H1 (cell line): ENCODE results near the gene CENPC. TPM values are rescaled to one million over a fixed set of nuclear protein-coding genes. Genes with fewer than 3 reads are reported as not detected.

Source experiments
- CTCF ChIA-PET: fragments of 300-600 bp; sonication (Branson Sonifier 250); formaldehyde crosslinking; loops from one replicate; lab custom pipeline; 2021; ENCODE audit not compliant: partially characterized antibody; lab: Charles Lee
- POLR2A ChIA-PET: fragments of 300-600 bp; sonication (Branson Sonifier 250); formaldehyde crosslinking; loops from one replicate; lab custom pipeline; 2021; ENCODE audit warnings: inconsistent platforms; ENCODE audit not compliant: partially characterized antibody; lab: Charles Lee
- DNase-seq, 2 experiments: peaks; one replicate each; pipeline versions ENCODE4 v3.0.0 to v3.0.0-alpha.2; 2010 to 2022; ENCODE audit warnings: low spot score in 2 of 2, low read depth in 1 of 2, mixed read lengths in 1 of 2
- FAIRE-seq: peaks from 2 replicates; lab custom pipeline; 2011; peaks lifted over from hg19 to GRCh38; lab: Jason Lieb, UNC
- H2AFZ ChIP-seq: 2 replicates; pipeline ENCODE4 v1.8.1; 2012; ENCODE audit warnings: low read length, inconsistent platforms
- H2AK5ac ChIP-seq: 2 replicates; pipeline ENCODE4 v1.6.1; 2013; ENCODE audit warnings: low read depth, low read length
- H2BK120ac ChIP-seq: replicated peaks from 2 replicates; pipeline ENCODE3; 2013; ENCODE audit warnings: low read depth, low read length, inconsistent platforms
- H2BK12ac ChIP-seq: 2 replicates; pipeline ENCODE4 v1.6.1; 2013; ENCODE audit warnings: low read depth, low read length
- H2BK15ac ChIP-seq: 2 replicates; pipeline ENCODE4 v1.6.1; 2013; ENCODE audit warnings: low read length
- H2BK20ac ChIP-seq: 2 replicates; pipeline ENCODE4 v1.6.1; 2013; ENCODE audit warnings: low read length
- H2BK5ac ChIP-seq: 2 replicates; pipeline ENCODE4 v1.6.1; 2013; ENCODE audit warnings: low read depth, low read length
- H3K14ac ChIP-seq: 2 replicates; pipeline ENCODE4 v1.6.1; 2013; ENCODE audit warnings: inconsistent platforms; ENCODE audit not compliant: insufficient read length
- H3K18ac ChIP-seq: 2 replicates; pipeline ENCODE4 v1.6.1; 2013; ENCODE audit warnings: low read length; ENCODE audit errors: extremely low read depth
- H3K23ac ChIP-seq: 2 replicates; pipeline ENCODE4 v1.6.1; 2013; ENCODE audit warnings: inconsistent platforms; ENCODE audit not compliant: insufficient read length
- H3K23me2 ChIP-seq: 2 replicates; pipeline ENCODE4 v1.6.1; 2013; ENCODE audit warnings: low read depth, low read length
- H3K27ac ChIP-seq: 2 replicates; pipeline ENCODE4 v1.6.1; 2011; ENCODE audit warnings: low read depth, low read length, inconsistent platforms
- H3K27me3 ChIP-seq, 4 experiments: replicated peaks in 1 of 4; 1 replicate in 1 of 4; 2 replicates in 3 of 4; pipeline versions ENCODE4 v1.6.1 to v1.8.1; 2011 to 2013; ENCODE audit warnings: low read length in 3 of 4, mild to moderate bottlenecking in 3 of 4, inconsistent platforms in 2 of 4, mixed read lengths in 2 of 4, moderate library complexity in 1 of 4; ENCODE audit not compliant: control insufficient read depth in 3 of 4, insufficient read depth in 3 of 4; ENCODE audit errors: extremely low read depth in 1 of 4
- H3K36me3 ChIP-seq, 4 experiments: 2 replicates each; pipeline versions ENCODE4 v1.6.1 to v1.8.1; 2011 to 2013; ENCODE audit warnings: mild to moderate bottlenecking in 4 of 4, low read length in 3 of 4, moderate library complexity in 2 of 4, control low read depth in 1 of 4, inconsistent platforms in 1 of 4; ENCODE audit not compliant: insufficient read depth in 4 of 4, control insufficient read depth in 2 of 4
- H3K4ac ChIP-seq: replicated peaks from 2 replicates; pipeline ENCODE3; 2013; ENCODE audit warnings: low read length, low read depth, mixed read lengths, inconsistent platforms; ENCODE audit not compliant: insufficient read length
- H3K4me1 ChIP-seq, 4 experiments: replicated peaks in 1 of 4; 1 replicate in 1 of 4; 2 replicates in 3 of 4; pipeline versions ENCODE4 v1.6.1 to v1.8.1; 2011 to 2013; ENCODE audit warnings: low read length in 3 of 4, inconsistent platforms in 2 of 4, mixed read lengths in 1 of 4; ENCODE audit not compliant: insufficient read depth in 4 of 4, control insufficient read depth in 3 of 4
- H3K4me2 ChIP-seq, 2 experiments: 2 replicates each; pipeline versions ENCODE4 v1.6.1 to v1.8.1; 2011 to 2013; ENCODE audit warnings: low read depth in 2 of 2, low read length in 2 of 2, control low read depth in 1 of 2, inconsistent platforms in 1 of 2, mild to moderate bottlenecking in 1 of 2; ENCODE audit not compliant: insufficient read depth in 1 of 2
- H3K4me3 ChIP-seq, 4 experiments: fragments of 200-600, 300-600 bp in 1 of 4; sonication (generic), shearing (Covaris generic), sonication (Bioruptor Twin) in 1 of 4; 2 replicates each; pipeline versions ENCODE4 v1.5.1 to v1.8.1; 2011 to 2016; ENCODE audit warnings: low read length in 4 of 4, low read depth in 3 of 4, control low read depth in 2 of 4, inconsistent platforms in 2 of 4, mild to moderate bottlenecking in 2 of 4, mixed read lengths in 1 of 4, moderate library complexity in 1 of 4; ENCODE audit not compliant: insufficient read depth in 2 of 4; ENCODE audit errors: extremely low read depth in 1 of 4
- H3K56ac ChIP-seq: replicated peaks from 2 replicates; pipeline ENCODE3; 2013; ENCODE audit warnings: low read depth, mild to moderate bottlenecking, mixed read lengths, low read length, inconsistent platforms; ENCODE audit not compliant: insufficient read length
- H3K79me1 ChIP-seq: 2 replicates; pipeline ENCODE4 v1.6.1; 2013; ENCODE audit warnings: low read depth, low read length, control low read depth
- H3K79me2 ChIP-seq, 2 experiments: 2 replicates each; pipeline versions ENCODE4 v1.6.1 to v1.8.1; 2012 to 2013; ENCODE audit warnings: low read length in 2 of 2, mild to moderate bottlenecking in 2 of 2, inconsistent platforms in 1 of 2; ENCODE audit not compliant: insufficient read depth in 2 of 2, control insufficient read depth in 1 of 2
- H3K9ac ChIP-seq, 4 experiments: replicated peaks in 1 of 4; 1 replicate in 1 of 4; 2 replicates in 3 of 4; pipeline versions ENCODE4 v1.6.1 to v1.8.1; 2011 to 2013; ENCODE audit warnings: low read depth in 3 of 4, low read length in 3 of 4, control low read depth in 2 of 4, mild to moderate bottlenecking in 2 of 4, moderate library complexity in 2 of 4, inconsistent platforms in 1 of 4; ENCODE audit errors: extremely low read depth in 1 of 4
- H3K9me3 ChIP-seq, 2 experiments: 2 replicates each; pipeline versions ENCODE4 v1.6.1 to v1.8.1; 2012 to 2013; ENCODE audit warnings: mild to moderate bottlenecking in 2 of 2, moderate library complexity in 2 of 2, control low read depth in 1 of 2, inconsistent platforms in 1 of 2, low read depth in 1 of 2, low read length in 1 of 2, mixed read lengths in 1 of 2; ENCODE audit not compliant: insufficient read depth in 2 of 2
- H4K20me1 ChIP-seq, 2 experiments: replicated peaks in 1 of 2; 2 replicates each; pipeline versions ENCODE3 to v1.8.1; 2011 to 2013; ENCODE audit warnings: inconsistent platforms in 2 of 2, low read length in 2 of 2, mild to moderate bottlenecking in 1 of 2; ENCODE audit not compliant: insufficient read depth in 2 of 2, control insufficient read depth in 1 of 2
- H4K5ac ChIP-seq: 2 replicates; pipeline ENCODE4 v1.6.1; 2013; ENCODE audit warnings: low read length, low read depth, mixed read lengths, inconsistent platforms; ENCODE audit not compliant: insufficient read length
- H4K8ac ChIP-seq: 2 replicates; pipeline ENCODE4 v1.8.0; 2013; ENCODE audit warnings: mild to moderate bottlenecking, moderate library complexity, low read length, inconsistent platforms; ENCODE audit not compliant: insufficient read depth; ENCODE audit errors: extremely low read depth
- H4K91ac ChIP-seq: replicated peaks from 2 replicates; pipeline ENCODE3; 2013; ENCODE audit warnings: low read length, mixed read lengths, inconsistent platforms; ENCODE audit not compliant: insufficient read length
- EP300 ChIP-seq, 2 experiments: IDR thresholded peaks; 1 replicate in 1 of 2; 2 replicates in 1 of 2; pipeline ENCODE4 v1.6.1; 2011 to 2012; ENCODE audit warnings: low read depth in 2 of 2, low read length in 2 of 2, mild to moderate bottlenecking in 2 of 2, borderline replicate concordance in 1 of 2, inconsistent platforms in 1 of 2, moderate library complexity in 1 of 2
- GTF2F1 ChIP-seq: IDR thresholded peaks from 2 replicates; pipeline ENCODE4 v1.6.1; 2012; ENCODE audit warnings: low read depth, low read length, improper control_type of control experiment, borderline replicate concordance
- HDAC2 ChIP-seq, 2 experiments: fragments of 300-600 bp in 1 of 2; sonication (generic) in 1 of 2; IDR thresholded peaks; 2 replicates each; pipeline ENCODE4 v1.6.1; 2011 to 2012; ENCODE audit warnings: low read depth in 2 of 2, low read length in 2 of 2, mild to moderate bottlenecking in 2 of 2, moderate library complexity in 2 of 2, borderline replicate concordance in 1 of 2, inconsistent platforms in 1 of 2
- PHF8 ChIP-seq: fragments of 200-600 bp; sonication (generic); conservative IDR thresholded peaks from 2 replicates; pipeline ENCODE4 v1.7.1; 2012; ENCODE audit warnings: low read depth, mild to moderate bottlenecking, inconsistent platforms, low read length, moderate library complexity
- POLR2A ChIP-seq, 2 experiments: IDR thresholded peaks; 1 replicate in 1 of 2; 2 replicates in 1 of 2; pipeline ENCODE4 v1.6.1; 2011; ENCODE audit warnings: low read depth in 2 of 2, low read length in 2 of 2, mild to moderate bottlenecking in 2 of 2; ENCODE audit errors: control extremely low read depth in 1 of 2
- POU5F1 ChIP-seq: IDR thresholded peaks from 2 replicates; pipeline ENCODE4 v1.6.1; 2011; ENCODE audit warnings: low read depth, mild to moderate bottlenecking, low read length, moderate library complexity
- RNF2 ChIP-seq: fragments of 200-900, 300-1000 bp; sonication (generic); IDR thresholded peaks from 2 replicates; pipeline ENCODE4 v1.7.1; 2016; ENCODE audit warnings: borderline replicate concordance, low read depth, mild to moderate bottlenecking, antibody characterized with exemption, low read length; ENCODE audit not compliant: poor library complexity, severe bottlenecking; ENCODE audit errors: missing control alignments
- SIRT6 ChIP-seq: IDR thresholded peaks from one replicate; pipeline ENCODE4 v1.7.1; 2012; ENCODE audit warnings: low read length, inconsistent platforms
- SP1 ChIP-seq: IDR thresholded peaks from 2 replicates; pipeline ENCODE4 v1.6.1; 2011; ENCODE audit warnings: low read depth, low read length
- SP4 ChIP-seq: IDR thresholded peaks from 2 replicates; pipeline ENCODE4 v1.6.1; 2012; ENCODE audit warnings: low read length, inconsistent platforms
- SRF ChIP-seq: IDR thresholded peaks from 2 replicates; pipeline ENCODE4 v1.6.1; 2011; ENCODE audit warnings: mild to moderate bottlenecking, low read depth, low read length, moderate library complexity
- SUZ12 ChIP-seq: fragments of 200-600 bp; sonication (generic); IDR thresholded peaks from 2 replicates; pipeline ENCODE4 v1.6.1; 2012; ENCODE audit warnings: mild to moderate bottlenecking, inconsistent platforms, low read length, moderate library complexity, mixed read lengths
- TBP ChIP-seq: IDR thresholded peaks from 2 replicates; pipeline ENCODE4 v1.6.1; 2011; ENCODE audit warnings: low read depth, low read length, improper control_type of control experiment
- YY1 ChIP-seq: IDR thresholded peaks from 2 replicates; pipeline ENCODE4 v1.6.1; 2011; ENCODE audit warnings: low read depth, mild to moderate bottlenecking, low read length
- WGBS, 2 experiments: shearing (Covaris generic) in 1 of 2; methylation state at CpG; one replicate each; pipeline versions ENCODE4 v1.1.6 to v1.1.7; 2013 to 2015; ENCODE audit warnings: low lambda C conversion rate in 2 of 2, mixed read lengths in 2 of 2, inconsistent platforms in 1 of 2, low coverage in 1 of 2, missing lambda C conversion rate in 1 of 2; ENCODE audit not compliant: insufficient replicate concordance in 2 of 2, insufficient coverage in 1 of 2, insufficient read length in 1 of 2; ENCODE audit errors: extremely low coverage in 1 of 2, missing lambda C conversion rate in 1 of 2; 5-methylcytosine and 5-hydroxymethylcytosine counted together
- polyA plus RNA-seq, 7 experiments: library from polyadenylated mRNA; depleted of rRNA in 3 of 7; stranded (reverse) in 5 of 7; unstranded in 2 of 7; fragments of >200 nt in 5 of 7; fragments of 200-250 nt in 2 of 7; gene quantifications; 1 replicate in 5 of 7; 2 replicates in 1 of 7; 4 replicates in 1 of 7; pipeline versions ENCODE4 v1.2.1 to v1.2.3, GENCODE V29; 2011 to 2013; ENCODE audit warnings: missing spikeins in 2 of 7, mixed read lengths in 2 of 7
- total RNA-seq: library from RNA; stranded (reverse); fragmentation: NEBNext Ultra II Directional; extraction: Animal tissue kit (Norgen Biotek cat#: 25700); gene quantifications from 2 replicates; pipeline ENCODE4 v1.2.1, GENCODE V29; 2021
- TF ChIP-seq, protein P1 (sequence below): IDR thresholded peaks from 2 replicates; pipeline ENCODE4 v1.6.1; 2012; ENCODE audit warnings: inconsistent platforms

The CENPC gene
- total and polyA plus RNA-seq, 2 of the 8 experiments (the other 6 are each of a cell fraction or from before 2014, with no cell fraction given), result 2.8 to 15.7 TPM

DNA sequence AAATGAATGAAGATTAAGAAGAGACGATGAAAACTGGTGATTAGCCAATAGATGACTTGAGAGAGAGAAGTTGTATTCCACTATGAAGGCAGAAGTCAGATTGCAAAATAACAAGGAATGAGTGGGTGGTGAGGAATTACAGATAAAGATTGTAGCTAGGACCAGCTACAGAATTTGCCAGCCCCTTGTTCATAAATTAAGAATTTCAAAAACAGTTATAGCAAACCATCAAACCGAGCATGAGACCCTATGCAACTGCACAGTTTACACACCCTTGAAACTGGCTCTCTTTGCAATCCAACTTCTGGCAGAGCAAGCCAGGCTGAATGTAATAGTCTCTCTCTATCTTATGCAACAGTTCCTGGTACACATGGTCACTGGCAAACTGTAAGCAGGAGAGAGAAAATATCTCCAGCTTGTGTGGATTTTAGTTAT, 48.5 kb upstream of the CENPC start:
- no peak overlapping the region for H2BK5ac ChIP-seq
- no peaks in the 10 kb centered on the region for H3K23me2 ChIP-seq
- H3K4me1 ChIP-seq, result no peaks in the 10 kb centered on the region
- peaks cover 6 to 10% of the 10 kb centered on the region in 2 experiments for H3K9me3 ChIP-seq
- no peak overlapping the region for H3K4me2 ChIP-seq
- no peaks in the 10 kb centered on the region for H3K27me3 ChIP-seq
- no peak overlapping the region for H2BK120ac ChIP-seq
- no peak overlapping the region for H2BK12ac ChIP-seq
- no peak overlapping the region for H3K23ac ChIP-seq
- H3K4ac ChIP-seq, result no peak overlapping the region
- no peak for FAIRE-seq
- WGBS, 2 experiments, result 91 to 100% methylated on average over 1 to 2 of the region's 2 CpGs
- no peaks in the 10 kb centered on the region for H3K79me1 ChIP-seq
- no peak overlapping the region for H2AK5ac ChIP-seq
- H4K5ac ChIP-seq, result no peak overlapping the region
- CTCF ChIA-PET, result no interaction called here
- H3K27ac ChIP-seq, result no peak overlapping the region
- no peak overlapping the region for H3K4me3 ChIP-seq
- H3K36me3 ChIP-seq, result peaks cover 0 to 4% (median 0%) of the 10 kb centered on the region in 4 experiments; a peak in 1 of 8 replicates
- no peak overlapping the region for H3K56ac ChIP-seq
- H4K91ac ChIP-seq, result no peak overlapping the region
- H3K79me2 ChIP-seq, result no peaks in the 10 kb centered on the region
- no peak overlapping the region for H2BK15ac ChIP-seq
- H3K14ac ChIP-seq, result no peak overlapping the region
- H3K18ac ChIP-seq, result no peak overlapping the region
- no peaks in the 10 kb centered on the region for H4K20me1 ChIP-seq
- POLR2A ChIA-PET, result no interaction called here
- no peak overlapping the region for H2AFZ ChIP-seq
- TF ChIP-seq SP1, result no peak
- no peak for TF ChIP-seq EP300 (IDR thresholded peaks at IDR 0.05; ENCODE audit: borderline replicate concordance in 1 of 2, low read depth in 2 of 2, low read length in 2 of 2)
- TF ChIP-seq POU5F1, result no peak
- TF ChIP-seq GTF2F1, result no peak
- TF ChIP-seq SP4, result no peak
- TF ChIP-seq POLR2A (IDR thresholded peaks at IDR 0.05; ENCODE audit: control extremely low read depth in 1 of 2, low read depth in 2 of 2, low read length in 2 of 2), result no peak
- TF ChIP-seq PHF8, result no peak
- TF ChIP-seq TBP, result no peak
- TF ChIP-seq, protein P1, sequence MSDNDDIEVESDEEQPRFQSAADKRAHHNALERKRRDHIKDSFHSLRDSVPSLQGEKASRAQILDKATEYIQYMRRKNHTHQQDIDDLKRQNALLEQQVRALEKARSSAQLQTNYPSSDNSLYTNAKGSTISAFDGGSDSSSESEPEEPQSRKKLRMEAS, result no peak
- TF ChIP-seq SRF, result no peak
- TF ChIP-seq RNF2, result no peak
- TF ChIP-seq HDAC2 (IDR thresholded peaks at IDR 0.05; ENCODE audit: borderline replicate concordance in 1 of 2, low read depth in 2 of 2, low read length in 2 of 2), result no peak
- TF ChIP-seq SUZ12, result no peak
- no peak for TF ChIP-seq YY1
- TF ChIP-seq SIRT6, result no peak
- H2BK20ac ChIP-seq, result no peak overlapping the region
- DNase-seq, result no peak
- H3K9ac ChIP-seq, result no peak overlapping the region
- no peak overlapping the region for H4K8ac ChIP-seq
